ENCODE data around the gene ATG7. TPM values are rescaled to one million over a fixed set of nuclear protein-coding genes. Genes with fewer than 3 reads are reported as not detected.
A peak's percentile ranks its signal among the peaks of the same experiment; 100 is the strongest.

ATG7 gene
- total and polyA plus RNA-seq, 9 donors, result 10.2 to 54.5 (median 37.4) TPM

GRCh38 chr3:11305509-11305908, 33.3 kb downstream of the ATG7 start:
- H3K4me1 ChIP-seq (ENCODE audit: insufficient read depth), result peaks cover 8% of the 10 kb centered on the region
- intact Hi-C loops (cut with DNase I), result no loop called here
- TF ChIP-seq, protein P1, sequence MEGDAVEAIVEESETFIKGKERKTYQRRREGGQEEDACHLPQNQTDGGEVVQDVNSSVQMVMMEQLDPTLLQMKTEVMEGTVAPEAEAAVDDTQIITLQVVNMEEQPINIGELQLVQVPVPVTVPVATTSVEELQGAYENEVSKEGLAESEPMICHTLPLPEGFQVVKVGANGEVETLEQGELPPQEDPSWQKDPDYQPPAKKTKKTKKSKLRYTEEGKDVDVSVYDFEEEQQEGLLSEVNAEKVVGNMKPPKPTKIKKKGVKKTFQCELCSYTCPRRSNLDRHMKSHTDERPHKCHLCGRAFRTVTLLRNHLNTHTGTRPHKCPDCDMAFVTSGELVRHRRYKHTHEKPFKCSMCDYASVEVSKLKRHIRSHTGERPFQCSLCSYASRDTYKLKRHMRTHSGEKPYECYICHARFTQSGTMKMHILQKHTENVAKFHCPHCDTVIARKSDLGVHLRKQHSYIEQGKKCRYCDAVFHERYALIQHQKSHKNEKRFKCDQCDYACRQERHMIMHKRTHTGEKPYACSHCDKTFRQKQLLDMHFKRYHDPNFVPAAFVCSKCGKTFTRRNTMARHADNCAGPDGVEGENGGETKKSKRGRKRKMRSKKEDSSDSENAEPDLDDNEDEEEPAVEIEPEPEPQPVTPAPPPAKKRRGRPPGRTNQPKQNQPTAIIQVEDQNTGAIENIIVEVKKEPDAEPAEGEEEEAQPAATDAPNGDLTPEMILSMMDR (IDR thresholded peaks at IDR 0.05), result no peak
- TF ChIP-seq POLR2A (IDR thresholded peaks at IDR 0.05) (no peak), EP300 (IDR thresholded peaks at IDR 0.05) (no peak)
- no peak overlapping the region for H3K27ac ChIP-seq
- no peaks in the 10 kb centered on the region for H3K36me3 ChIP-seq
- no peaks in the 10 kb centered on the region for H3K9me3 ChIP-seq
- no peak overlapping the region for H3K4me3 ChIP-seq
- H3K27me3 ChIP-seq, result no peaks in the 10 kb centered on the region
- 88 to 100% (median 98%) methylated on average over 1 of the region's 1 CpG for WGBS, 3 donors
- no peak for DNase-seq

DNA sequence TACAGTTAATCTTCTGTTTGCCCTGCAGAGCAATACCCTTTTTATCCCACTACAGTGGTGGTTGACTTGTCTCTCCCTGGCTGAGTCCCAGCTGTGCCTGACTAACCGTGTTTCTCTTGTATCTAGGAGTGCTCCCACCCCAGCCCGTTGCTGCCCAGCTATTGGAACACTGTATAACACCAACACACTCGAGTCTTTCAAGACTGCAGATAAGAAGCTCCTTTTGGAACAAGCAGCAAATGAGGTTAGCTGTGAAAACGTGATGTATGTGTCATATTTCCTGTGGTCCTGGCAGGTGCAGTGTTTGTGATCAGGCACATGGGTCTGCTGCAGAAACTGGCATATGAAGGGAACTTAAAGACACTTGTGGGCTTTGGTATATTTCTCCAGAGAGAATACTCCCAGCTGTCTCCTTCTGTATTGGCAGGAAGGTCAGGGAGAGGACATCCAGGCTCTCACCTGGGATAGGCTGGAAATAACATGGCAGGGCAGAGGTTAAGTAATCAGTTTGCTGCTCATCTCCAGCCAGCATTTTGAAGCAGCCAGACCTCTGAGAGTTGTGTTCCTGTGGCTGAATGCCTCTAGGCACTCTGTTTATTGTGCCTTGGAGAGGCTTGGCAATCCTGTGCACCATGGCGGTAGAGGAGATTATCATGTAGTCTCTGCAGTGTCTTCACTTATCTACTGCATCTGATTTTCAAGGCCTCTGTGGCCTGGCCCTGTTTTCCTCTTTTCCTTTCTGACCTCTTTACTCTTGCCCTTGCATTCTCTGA, 34.8 kb downstream of the ATG7 start:
- H3K9me3 ChIP-seq, result no peaks in the 10 kb centered on the region
- intact Hi-C loops (cut with DNase I), result no loop called here
- no peaks in the 10 kb centered on the region for H3K36me3 ChIP-seq
- peak; percentile 25 to 68 (median 33) for DNase-seq
- peaks cover 8% of the 10 kb centered on the region for H3K4me1 ChIP-seq (ENCODE audit: insufficient read depth)
- H3K27me3 ChIP-seq, result no peaks in the 10 kb centered on the region
- 24 to 31% (median 27%) methylated on average over 5 of the region's 5 CpGs for WGBS, 3 donors
- H3K4me3 ChIP-seq, result no peak overlapping the region
- TF ChIP-seq POLR2A (IDR thresholded peaks at IDR 0.05) (no peak), EP300 (IDR thresholded peaks at IDR 0.05) (no peak)
- TF ChIP-seq, protein P1 (IDR thresholded peaks at IDR 0.05), result no peak
- H3K27ac ChIP-seq, result peak overlapping the region in 1 of 2 donors; percentile 28

- Histone ChIP-seq H3K27ac (peak overlapping the region in 1 of 2 donors; percentile 28), H3K27me3 (no peaks in the 10 kb centered on the region), H3K4me1 (ENCODE audit: insufficient read depth) (peaks cover 8% of the 10 kb centered on the region), H3K36me3 (no peaks in the 10 kb centered on the region), H3K4me3 (no peak overlapping the region), H3K9me3 (no peaks in the 10 kb centered on the region)
- WGBS, 3 donors, result 28 to 34% (median 32%) methylated on average over 6 of the region's 6 CpGs
- TF ChIP-seq POLR2A (IDR thresholded peaks at IDR 0.05) (no peak), EP300 (IDR thresholded peaks at IDR 0.05) (no peak)
- TF ChIP-seq, protein P1 (IDR thresholded peaks at IDR 0.05), result no peak
- peak in 3 of 5 donors; percentile 25 to 42 (median 27) for DNase-seq
- intact Hi-C loops (cut with DNase I), result no loop called here
Observed at GRCh38 chr3:11307830-11308432, 35.7 kb downstream of the ATG7 start.

DNA sequence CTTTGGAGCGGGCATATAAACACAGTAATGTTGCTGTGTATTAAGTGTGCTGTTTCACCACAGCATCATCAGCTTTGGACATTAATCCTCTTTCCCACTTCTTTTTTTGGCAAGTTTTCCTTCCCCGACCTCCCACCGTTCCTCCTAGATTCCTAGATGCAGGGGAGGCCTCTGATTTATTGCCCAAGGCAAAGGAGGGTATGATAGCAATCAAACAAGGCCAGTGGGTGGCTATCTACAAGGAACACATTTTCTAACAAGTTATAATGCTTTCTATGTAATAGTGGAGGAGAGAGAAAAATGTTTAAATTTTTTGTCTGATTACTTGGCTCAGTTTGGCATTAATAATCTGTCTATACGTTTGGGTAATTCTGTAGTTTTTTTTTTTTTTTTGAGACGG, 38.1 kb downstream of the ATG7 start:
- TF ChIP-seq POLR2A (IDR thresholded peaks at IDR 0.05) (no peak), EP300 (IDR thresholded peaks at IDR 0.05) (no peak)
- TF ChIP-seq, protein P1 (IDR thresholded peaks at IDR 0.05), result no peak
- no peak overlapping the region for H3K4me3 ChIP-seq

More for the DNA sequence above, 38.1 kb downstream of the ATG7 start:
- DNase-seq, result no peak
- WGBS, 3 donors, result 69 to 80% (median 75%) methylated on average over 5 of the region's 5 CpGs
- peaks cover 8% of the 10 kb centered on the region for H3K4me1 ChIP-seq (ENCODE audit: insufficient read depth)
- no peaks in the 10 kb centered on the region for H3K36me3 ChIP-seq
- H3K9me3 ChIP-seq, result no peaks in the 10 kb centered on the region
- no peak overlapping the region for H3K27ac ChIP-seq
- intact Hi-C loops (cut with DNase I), result no loop called here
- H3K27me3 ChIP-seq, result no peaks in the 10 kb centered on the region
